ENCODE measurements around the gene ARG1.
"Not testable (repeated sequence)": the region's sequence is repeated elsewhere in the genome, so short reads cannot be mapped to it uniquely, and the experiment has no call there.

ARG1 gene

GRCh38 chr6:131572686-131573415 lies at the start of gene ARG1:
Gene ARG1, plus strand, starts transcription at chr6:131573226. Its CDS starts 57 bp downstream, at chr6:131573283.
- no peak for DNase-seq (ENCODE audit: low read depth in 1 of 2, low spot score in 1 of 2)

DNA sequence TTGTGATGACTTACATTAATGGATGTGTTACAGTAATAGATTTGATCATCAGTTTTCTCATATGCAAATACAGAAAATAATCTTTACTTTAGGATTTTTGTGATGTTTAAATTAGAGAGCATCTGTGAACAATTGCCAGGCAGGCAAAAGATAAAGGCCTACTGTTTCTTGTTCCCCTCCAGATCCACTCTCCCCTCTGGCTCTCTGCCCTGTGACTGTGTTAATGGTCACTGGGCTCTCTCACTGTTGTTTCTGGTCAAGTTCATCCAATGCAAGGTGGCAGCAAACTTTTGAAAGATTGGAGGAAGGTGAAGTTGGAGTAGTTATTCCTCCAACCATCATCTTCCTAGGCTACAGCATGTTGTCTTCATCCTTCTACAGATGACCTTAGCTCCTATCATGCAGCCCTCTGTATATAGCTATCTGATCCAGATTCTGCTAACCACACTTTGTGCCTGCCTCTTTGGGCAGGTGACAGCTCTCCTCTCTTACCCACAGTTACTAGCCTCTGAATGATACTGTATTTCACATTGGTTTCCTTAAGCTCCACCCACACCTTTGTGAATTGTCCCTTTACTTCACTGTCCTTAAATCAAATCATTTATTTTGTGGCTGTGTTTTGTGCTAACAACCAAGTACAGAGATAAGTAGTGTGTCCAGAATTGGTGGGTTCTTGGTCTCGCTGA lies 48.9 kb upstream of the ARG1 start:
- DNase-seq (ENCODE audit: low read depth in 1 of 2, low spot score in 1 of 2): no peak

DNA sequence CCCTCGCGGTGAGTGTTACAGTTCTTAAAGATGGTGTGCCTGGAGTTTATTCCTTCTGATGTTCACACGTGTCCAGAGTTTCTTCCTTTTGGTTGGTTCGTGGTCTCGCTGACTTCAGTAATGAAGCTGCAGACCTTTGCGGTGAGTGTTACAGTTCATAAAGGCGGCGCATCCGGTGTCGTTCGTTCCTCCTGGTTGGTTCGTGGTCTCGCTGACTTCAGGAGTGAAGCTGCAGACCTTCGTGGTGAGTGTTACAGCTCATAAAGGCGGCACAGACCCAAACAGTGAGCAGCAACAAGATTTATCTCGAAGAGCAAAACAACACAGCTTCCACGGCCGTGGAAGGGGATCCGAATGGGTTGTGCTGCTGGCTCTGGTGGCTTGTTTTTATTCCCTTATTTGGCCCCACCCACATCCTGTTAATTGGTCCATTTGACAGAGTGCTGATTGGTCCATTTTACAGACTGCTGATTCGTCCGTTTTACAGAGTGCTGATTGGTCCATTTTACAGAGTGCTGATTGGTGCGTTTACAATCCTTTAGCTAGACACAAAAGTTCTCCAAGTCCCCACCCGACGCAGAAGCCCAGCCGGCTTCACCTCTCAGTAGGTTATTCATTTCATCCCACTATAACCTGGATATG lies 48.2 kb upstream of the ARG1 start:
- no peak for DNase-seq (ENCODE audit: low read depth in 1 of 2, low spot score in 1 of 2)

- DNase-seq (ENCODE audit: low read depth in 1 of 2, low spot score in 1 of 2): not testable (repeated sequence)
Measured at GRCh38 chr6:131530936-131531335, 42.1 kb upstream of the ARG1 start.

DNA sequence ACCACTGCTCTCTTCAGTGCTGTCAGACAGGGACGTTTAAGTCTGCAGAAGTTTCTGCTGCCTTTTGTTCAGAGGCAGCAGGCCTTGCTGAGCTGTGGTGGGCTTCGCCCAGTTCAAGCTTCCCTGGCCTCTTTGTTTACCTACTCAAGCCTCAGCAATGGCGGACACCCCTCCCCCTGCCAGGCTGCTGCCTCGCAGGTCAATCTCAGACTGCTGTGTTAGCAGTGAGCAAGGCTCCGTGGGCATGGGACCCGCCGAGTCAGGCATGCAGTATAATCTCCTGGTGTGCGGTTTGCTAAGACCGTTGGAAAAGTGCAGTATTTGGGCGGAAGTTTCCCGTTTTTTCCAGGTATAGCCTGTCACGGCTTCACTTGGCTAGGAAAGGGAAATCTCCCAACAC lies 41.3 kb upstream of the ARG1 start:
- DNase-seq (ENCODE audit: low read depth in 1 of 2, low spot score in 1 of 2): not testable (repeated sequence)

- DNase-seq (ENCODE audit: low read depth in 1 of 2, low spot score in 1 of 2): no peak
Measured at GRCh38 chr6:131532580-131533039, 40.4 kb upstream of the ARG1 start.

GRCh38 chr6:131538615-131539014 lies 34.4 kb upstream of the ARG1 start:
- DNase-seq (ENCODE audit: low read depth in 1 of 2, low spot score in 1 of 2): not testable (repeated sequence)

GRCh38 chr6:131545317-131545716 lies 27.7 kb upstream of the ARG1 start:
- DNase-seq (ENCODE audit: low read depth in 1 of 2, low spot score in 1 of 2): no peak

GRCh38 chr6:131547488-131547887 lies 25.5 kb upstream of the ARG1 start:
- DNase-seq (ENCODE audit: low read depth in 1 of 2, low spot score in 1 of 2): no peak

DNA sequence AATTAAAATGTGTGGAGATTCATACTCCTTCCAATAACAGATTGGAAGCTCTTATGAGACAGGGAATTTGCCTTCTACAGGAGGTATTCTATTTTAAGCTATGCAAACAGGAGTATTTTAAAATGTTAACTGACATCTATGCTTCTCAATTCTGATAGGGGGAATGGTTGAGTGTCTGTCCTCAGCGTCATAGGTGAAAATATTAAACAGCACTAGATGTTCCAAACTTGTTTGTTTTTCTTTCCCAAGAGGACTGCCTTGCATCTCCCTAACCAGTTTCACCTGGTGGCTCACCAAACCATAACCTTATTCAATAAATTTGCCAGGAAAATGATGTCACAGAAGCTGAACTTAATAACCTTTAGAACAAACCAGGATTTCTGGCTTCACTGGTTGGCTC lies 24.6 kb upstream of the ARG1 start:
- DNase-seq (ENCODE audit: low read depth in 1 of 2, low spot score in 1 of 2): no peak

- DNase-seq (ENCODE audit: low read depth in 1 of 2, low spot score in 1 of 2): no peak
Measured at GRCh38 chr6:131549811-131550210, 23.2 kb upstream of the ARG1 start.

GRCh38 chr6:131551902-131552301 lies 21.1 kb upstream of the ARG1 start:
- no peak for DNase-seq (ENCODE audit: low read depth in 1 of 2, low spot score in 1 of 2)

GRCh38 chr6:131552572-131552971 lies 20.5 kb upstream of the ARG1 start:
- no peak for DNase-seq (ENCODE audit: low read depth in 1 of 2, low spot score in 1 of 2)

GRCh38 chr6:131555992-131556391 lies 17.0 kb upstream of the ARG1 start:
- no peak for DNase-seq (ENCODE audit: low read depth in 1 of 2, low spot score in 1 of 2)

DNA sequence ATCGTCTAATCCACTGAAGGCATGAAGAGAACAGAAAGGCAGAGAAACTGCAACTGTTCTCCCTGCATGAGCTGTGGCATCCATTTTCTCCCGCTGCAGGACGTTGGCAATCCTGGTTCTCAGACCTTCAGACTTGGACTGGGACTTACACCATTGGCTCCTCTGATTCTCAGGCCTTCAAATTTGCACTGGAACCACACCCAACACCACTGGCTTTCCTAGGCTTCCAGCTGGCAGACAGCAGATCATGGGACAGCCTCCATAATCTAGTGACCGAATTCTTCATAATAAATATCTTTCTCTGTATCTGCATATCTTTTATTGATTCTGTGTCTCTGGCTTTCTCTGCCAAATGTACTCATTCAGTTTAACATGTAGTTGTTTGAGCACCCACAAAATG lies 14.1 kb upstream of the ARG1 start:
- no peak for DNase-seq (ENCODE audit: low read depth in 1 of 2, low spot score in 1 of 2)

GRCh38 chr6:131561925-131562707 lies 10.9 kb upstream of the ARG1 start:
- DNase-seq (ENCODE audit: low read depth in 1 of 2, low spot score in 1 of 2): no peak

- DNase-seq (ENCODE audit: low read depth in 1 of 2, low spot score in 1 of 2): no peak
Measured at GRCh38 chr6:131565056-131565455, 8.0 kb upstream of the ARG1 start.

DNA sequence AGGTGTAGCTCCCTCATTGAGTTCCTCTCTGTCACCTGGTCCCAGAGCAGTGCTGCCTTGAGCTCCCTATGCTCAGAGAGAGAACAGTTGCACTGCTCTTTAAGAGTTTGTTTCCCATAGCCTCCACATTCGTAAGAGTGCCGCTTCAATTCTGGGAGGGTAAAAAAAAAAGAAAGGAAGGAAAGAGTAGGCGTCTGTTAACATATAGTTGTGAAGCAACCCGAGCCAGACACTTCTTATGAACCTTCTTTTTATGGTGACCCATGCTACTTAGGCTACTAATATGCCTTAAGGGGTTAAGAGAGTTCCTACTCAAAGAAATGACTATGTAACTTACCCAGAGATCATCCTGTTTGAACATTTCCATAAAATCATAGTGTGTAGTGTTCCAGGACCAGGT lies 4.3 kb upstream of the ARG1 start:
- DNase-seq (ENCODE audit: low read depth in 1 of 2, low spot score in 1 of 2): no peak

- DNase-seq (ENCODE audit: low read depth in 1 of 2, low spot score in 1 of 2): no peak
Measured at GRCh38 chr6:131574133-131574532, 1.1 kb downstream of the ARG1 start.

- no peak for DNase-seq (ENCODE audit: low read depth in 1 of 2, low spot score in 1 of 2)
Measured at GRCh38 chr6:131574686-131575085, 1.7 kb downstream of the ARG1 start.

DNA sequence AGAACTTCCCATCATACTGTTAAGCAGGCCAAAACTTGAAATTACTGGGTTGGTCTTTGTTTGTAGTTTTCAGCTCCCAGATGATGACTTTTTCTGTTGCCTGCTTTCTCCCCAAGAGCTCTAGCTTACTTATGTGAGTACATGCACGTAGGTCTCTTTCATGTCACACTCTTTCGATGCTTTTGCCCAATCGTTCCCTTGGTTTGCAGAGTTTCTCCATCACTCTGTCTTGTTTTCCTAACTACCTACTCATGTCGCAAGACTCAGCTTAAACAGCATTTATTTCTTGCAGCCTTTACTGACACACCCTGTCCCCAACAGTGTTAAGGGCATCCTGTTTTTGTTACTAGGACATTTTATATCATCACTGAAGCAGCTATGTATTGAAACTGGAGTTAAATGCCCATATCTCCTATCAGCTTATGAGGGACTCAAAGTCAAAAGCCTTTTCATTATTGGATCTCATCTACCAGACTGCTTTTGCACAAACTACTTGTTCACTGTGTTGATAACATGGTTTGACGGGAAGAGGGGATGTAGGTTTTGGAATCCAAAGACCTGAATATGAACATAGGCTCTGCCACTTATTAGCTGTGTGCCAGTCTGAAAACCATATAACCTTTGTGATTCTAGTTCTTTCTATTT lies 2.9 kb downstream of the ARG1 start:
- DNase-seq (ENCODE audit: low read depth in 1 of 2, low spot score in 1 of 2): no peak
